ENCODE measurements around the gene RPS15. TPM values are rescaled to one million over a fixed set of nuclear protein-coding genes. Genes with fewer than 3 reads are reported as not detected.
A peak's percentile ranks its signal among the peaks of the same experiment; 100 is the strongest.
"Not testable (repeated sequence)": the region's sequence is repeated elsewhere in the genome, so short reads cannot be mapped to it uniquely, and the experiment has no call there.

The RPS15 gene
- total RNA-seq, 1 donor from 2014 or later = 1,014 TPM

- Mint-ChIP-seq H3K4me3 (peak overlapping the region; percentile 21), H3K27ac (peak overlapping the region; percentile 99)
- no peak for TF ChIP-seq CTCF (IDR thresholded peaks at IDR 0.05; ENCODE audit: unreplicated experiment)
Measured at GRCh38 chr19:1417681-1418495, 20.3 kb upstream of the RPS15 start.

GRCh38 chr19:1418496-1418775 lies 19.8 kb upstream of the RPS15 start:
- Mint-ChIP-seq H3K27ac (peak overlapping the region; percentile 99), H3K4me3 (no peak overlapping the region), H3K27me3 (ENCODE audit: low read depth) (no peaks in the 10 kb centered on the region), H3K36me3 (peaks cover 15% of the 10 kb centered on the region), H3K9me3 (no peaks in the 10 kb centered on the region), H3K4me1 (peaks cover 42% of the 10 kb centered on the region)
- DNase-seq (ENCODE audit: low spot score in 2 of 2, unreplicated experiment in 2 of 2) = no peak
- TF ChIP-seq CTCF (IDR thresholded peaks at IDR 0.05; ENCODE audit: unreplicated experiment) = no peak

More at GRCh38 chr19:1417681-1418495, 20.3 kb upstream of the RPS15 start:
- no peak for DNase-seq (ENCODE audit: low spot score in 2 of 2, unreplicated experiment in 2 of 2)
- H3K9me3 Mint-ChIP-seq = no peaks in the 10 kb centered on the region
- peaks cover 11% of the 10 kb centered on the region for H3K36me3 Mint-ChIP-seq
- peaks cover 48% of the 10 kb centered on the region for H3K4me1 Mint-ChIP-seq
- no peaks in the 10 kb centered on the region for H3K27me3 Mint-ChIP-seq (ENCODE audit: low read depth)

- peak overlapping the region; percentile 43 for H3K27ac Mint-ChIP-seq
- no peak overlapping the region for H3K4me3 Mint-ChIP-seq
- no peak for TF ChIP-seq CTCF (IDR thresholded peaks at IDR 0.05; ENCODE audit: unreplicated experiment)
- DNase-seq (ENCODE audit: low spot score in 2 of 2, unreplicated experiment in 2 of 2) = no peak
- no peaks in the 10 kb centered on the region for H3K27me3 Mint-ChIP-seq (ENCODE audit: low read depth)
- H3K36me3 Mint-ChIP-seq = peaks cover 15% of the 10 kb centered on the region
- no peaks in the 10 kb centered on the region for H3K9me3 Mint-ChIP-seq
- peaks cover 41% of the 10 kb centered on the region for H3K4me1 Mint-ChIP-seq
Measured at GRCh38 chr19:1418951-1419738, 19.1 kb upstream of the RPS15 start.

- H3K9me3 Mint-ChIP-seq, H3K27ac Mint-ChIP-seq: not testable (repeated sequence)
- H3K36me3 Mint-ChIP-seq = peaks cover 18% of the 10 kb centered on the region
Measured at GRCh38 chr19:1420085-1420484, 18.1 kb upstream of the RPS15 start.

GRCh38 chr19:1420590-1420989 lies 17.6 kb upstream of the RPS15 start:
- Mint-ChIP-seq H3K27me3 (ENCODE audit: low read depth) (no peaks in the 10 kb centered on the region), H3K36me3 (peaks cover 21% of the 10 kb centered on the region), H3K27ac (no peak overlapping the region), H3K4me3 (no peak overlapping the region), H3K9me3 (no peaks in the 10 kb centered on the region), H3K4me1 (peaks cover 35% of the 10 kb centered on the region)
- no peak for TF ChIP-seq CTCF (IDR thresholded peaks at IDR 0.05; ENCODE audit: unreplicated experiment)
- DNase-seq (ENCODE audit: low spot score in 2 of 2, unreplicated experiment in 2 of 2) = no peak

More at GRCh38 chr19:1420085-1420484, 18.1 kb upstream of the RPS15 start:
- H3K4me3 Mint-ChIP-seq; H3K27me3 Mint-ChIP-seq (ENCODE audit: low read depth); DNase-seq (ENCODE audit: low spot score in 2 of 2, unreplicated experiment in 2 of 2): not testable (repeated sequence)
- peaks cover 38% of the 10 kb centered on the region for H3K4me1 Mint-ChIP-seq

Data from mesothelial cell of epicardium (in vitro differentiated cells).